Measurements from ENCODE around the gene SRGAP1.
"Not testable (repeated sequence)": the region's sequence is repeated elsewhere in the genome, so short reads cannot be mapped to it uniquely, and the experiment has no call there.

SRGAP1 gene

GRCh38 chr12:63978519-63978918 is 134.0 kb downstream of the SRGAP1 start:
- DNase-seq, result no peak

GRCh38 chr12:63980211-63980610 is 135.7 kb downstream of the SRGAP1 start:
- DNase-seq, result no peak

GRCh38 chr12:63981343-63981742 is 136.8 kb downstream of the SRGAP1 start:
- no peak for DNase-seq

GRCh38 chr12:63982604-63983295 is 138.2 kb downstream of the SRGAP1 start:
- no peak for DNase-seq

- DNase-seq, result no peak
Measured at GRCh38 chr12:63985456-63985855, 141.0 kb downstream of the SRGAP1 start.

GRCh38 chr12:63985945-63986344 is 141.4 kb downstream of the SRGAP1 start:
- no peak for DNase-seq

- DNase-seq, result no peak
Measured at GRCh38 chr12:63989301-63989845, 144.9 kb downstream of the SRGAP1 start.

GRCh38 chr12:63990828-63991547 is 146.5 kb downstream of the SRGAP1 start:
- no peak for DNase-seq

GRCh38 chr12:63994704-63995103 is 150.2 kb downstream of the SRGAP1 start:
- no peak for DNase-seq

- no peak for DNase-seq
Measured at GRCh38 chr12:63995512-63995911, 151.0 kb downstream of the SRGAP1 start.

GRCh38 chr12:63996556-63996955 is 152.1 kb downstream of the SRGAP1 start:
- no peak for DNase-seq

- no peak for DNase-seq
Measured at GRCh38 chr12:63997198-63997597, 152.7 kb downstream of the SRGAP1 start.

- DNase-seq, result no peak
Measured at GRCh38 chr12:63998584-63998983, 154.1 kb downstream of the SRGAP1 start.

GRCh38 chr12:63999853-64000252 is 155.4 kb downstream of the SRGAP1 start:
- no peak for DNase-seq

- no peak for DNase-seq
Measured at GRCh38 chr12:64001439-64001838, 156.9 kb downstream of the SRGAP1 start.

GRCh38 chr12:64004641-64005040 is 160.1 kb downstream of the SRGAP1 start:
- no peak for DNase-seq

- no peak for DNase-seq
Measured at GRCh38 chr12:64006211-64006825, 161.8 kb downstream of the SRGAP1 start.

- no peak for DNase-seq
Measured at GRCh38 chr12:64007853-64008252, 163.4 kb downstream of the SRGAP1 start.

- no peak for DNase-seq
Measured at GRCh38 chr12:64008596-64008995, 164.1 kb downstream of the SRGAP1 start.

- no peak for DNase-seq
Measured at GRCh38 chr12:64009321-64010068, 165.0 kb downstream of the SRGAP1 start.

GRCh38 chr12:64010069-64010686 is 165.7 kb downstream of the SRGAP1 start:
- no peak for DNase-seq

- DNase-seq, result no peak
Measured at GRCh38 chr12:64016521-64016920, 172.0 kb downstream of the SRGAP1 start.

- not testable (repeated sequence) for DNase-seq
Measured at GRCh38 chr12:64018116-64018515, 173.6 kb downstream of the SRGAP1 start.

Measured in bone marrow (tissue), 2 donors.